GM21723 (cell line): ENCODE results near the gene SMAD6.
"Not testable (repeated sequence)": the region's sequence is repeated elsewhere in the genome, so short reads cannot be mapped to it uniquely, and the experiment has no call there.

Experiments
- ATAC-seq: cut with Tn5 transposase; IDR thresholded peaks from one replicate; pipeline ENCODE4 v1.9.1; 2021; ENCODE audit warnings: mild to moderate bottlenecking, moderate library complexity; ENCODE audit not compliant: unreplicated experiment

The SMAD6 gene

DNA sequence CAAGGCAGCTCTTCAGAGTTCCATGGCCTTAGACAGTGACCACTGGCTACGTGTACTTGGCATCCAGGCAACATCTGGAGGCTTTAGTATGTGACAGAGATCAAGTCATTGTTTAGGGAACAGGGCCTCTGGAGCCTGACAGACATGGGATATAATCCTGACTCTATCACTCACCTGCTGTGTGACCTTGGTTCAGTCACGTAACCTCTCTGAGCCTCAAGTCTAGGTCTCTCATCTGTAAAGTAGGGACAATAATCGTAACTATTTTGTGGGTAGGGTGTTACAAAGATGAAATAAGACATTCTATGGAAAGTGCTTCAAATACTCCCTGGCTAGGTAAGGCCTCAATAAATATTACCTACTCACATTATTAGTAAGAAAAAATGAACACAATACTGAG, 114.2 kb downstream of the SMAD6 start:
- ATAC-seq = no peak

DNA sequence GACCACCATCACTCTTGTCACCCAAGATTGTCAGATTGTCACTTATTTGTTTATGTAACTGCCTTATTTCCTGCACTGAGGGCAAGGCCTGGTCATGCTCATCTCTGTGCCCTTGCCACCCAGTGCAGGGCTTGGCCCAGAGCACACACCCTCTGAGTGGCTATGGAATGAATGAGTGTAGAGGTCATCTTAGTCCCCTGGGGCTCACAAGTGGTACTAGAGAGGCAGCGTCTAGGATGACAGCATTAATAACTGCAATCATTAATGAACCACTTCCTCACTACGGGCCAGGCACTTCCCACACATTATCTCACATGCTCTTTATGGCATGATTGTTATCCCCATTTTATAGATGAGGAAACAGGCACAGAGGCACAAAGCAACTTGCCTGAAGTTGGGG, 117.0 kb downstream of the SMAD6 start:
- ATAC-seq = no peak

DNA sequence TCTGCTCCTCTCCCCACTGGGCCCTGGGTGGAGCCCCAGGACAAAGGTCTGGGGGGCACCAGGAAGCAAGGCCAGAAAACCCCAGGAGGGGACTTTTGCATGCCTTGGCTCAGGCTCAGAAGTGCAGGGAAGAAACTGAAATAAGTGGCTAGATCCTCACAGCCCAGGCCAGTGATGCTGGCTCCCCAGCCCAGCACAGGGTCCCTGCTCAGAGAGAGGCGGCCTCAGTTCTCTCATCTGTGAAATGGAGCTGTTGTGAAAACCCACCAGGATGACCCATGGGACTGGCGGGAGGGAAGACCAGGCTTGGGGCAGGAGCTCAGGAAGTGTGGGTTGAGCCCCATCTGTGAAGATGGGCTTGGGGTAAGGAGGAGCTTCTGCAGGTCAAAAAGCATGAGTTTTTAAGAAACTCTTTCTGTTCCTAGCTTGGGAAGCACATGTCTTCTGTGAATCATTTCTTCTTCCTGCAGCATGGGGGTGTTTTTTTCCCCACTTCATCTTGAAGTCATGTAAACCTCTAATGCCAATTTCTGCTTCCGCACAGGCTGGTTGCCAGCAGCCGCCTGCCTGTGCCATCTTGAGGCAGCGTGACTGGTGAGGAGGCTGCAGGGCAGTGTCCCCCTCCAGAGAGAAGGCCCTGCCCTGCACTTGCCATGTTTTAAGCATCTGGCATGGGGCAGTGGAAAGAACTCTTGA, 118.6 kb downstream of the SMAD6 start:
- ATAC-seq = no peak

DNA sequence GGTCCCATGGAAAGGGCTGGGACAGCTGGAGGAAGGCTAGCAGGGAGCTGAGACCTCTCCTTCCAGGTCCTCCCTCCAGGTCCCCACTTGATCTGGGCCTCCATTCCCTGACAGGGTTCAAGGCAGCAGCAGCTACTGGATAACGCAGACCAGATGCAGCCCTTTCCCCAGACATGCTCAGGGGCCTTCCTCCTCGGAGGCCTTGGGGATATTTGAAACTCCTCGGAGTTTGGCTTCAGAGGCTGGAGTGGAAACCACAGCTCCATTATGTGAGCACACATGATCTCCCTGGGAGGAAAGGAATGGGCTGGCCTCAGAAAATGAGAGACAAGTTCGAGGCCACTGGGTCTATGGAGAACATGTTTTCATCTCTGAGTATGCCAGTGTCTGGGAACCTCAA, 119.3 kb downstream of the SMAD6 start:
- ATAC-seq = no peak

DNA sequence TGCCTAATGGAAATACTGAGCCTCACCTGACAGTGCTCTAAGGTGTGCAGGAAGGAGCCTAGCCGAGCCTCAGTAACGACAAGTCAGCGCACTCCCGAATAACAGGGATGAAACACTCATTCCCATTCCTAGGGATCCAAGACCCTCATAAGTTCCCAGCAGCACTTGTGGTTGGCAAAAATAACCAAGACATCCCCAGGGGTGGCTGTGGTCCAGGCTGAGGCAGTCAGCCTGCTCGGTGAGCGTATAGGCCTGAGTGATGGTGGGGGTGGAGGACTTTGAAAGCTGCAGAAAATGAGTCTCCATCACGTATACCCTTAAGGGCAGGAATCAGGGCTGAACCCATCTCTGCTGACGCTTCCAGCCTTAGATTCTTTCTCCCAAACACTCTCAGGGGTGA, 120.1 kb downstream of the SMAD6 start:
- no peak for ATAC-seq

DNA sequence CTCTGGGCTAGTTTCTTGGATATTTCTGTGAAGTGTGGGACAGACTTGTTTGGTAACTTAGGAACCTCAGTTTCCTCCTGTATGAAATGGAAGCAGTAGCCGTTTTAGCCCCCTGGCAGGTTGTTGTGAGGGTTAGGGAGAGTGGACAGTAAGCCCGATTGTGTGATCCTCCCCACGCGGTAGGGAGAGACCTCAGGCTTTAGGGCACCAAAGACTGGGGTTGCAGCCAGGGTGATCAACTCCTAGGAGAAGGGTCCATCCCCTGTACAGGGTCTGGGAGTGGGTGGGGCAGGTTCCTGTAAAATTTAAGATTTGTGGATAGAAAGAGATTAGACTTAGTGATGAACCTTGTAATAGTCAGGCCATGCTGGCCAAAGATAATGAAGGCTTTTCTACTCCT, 120.5 kb downstream of the SMAD6 start:
- ATAC-seq = no peak

DNA sequence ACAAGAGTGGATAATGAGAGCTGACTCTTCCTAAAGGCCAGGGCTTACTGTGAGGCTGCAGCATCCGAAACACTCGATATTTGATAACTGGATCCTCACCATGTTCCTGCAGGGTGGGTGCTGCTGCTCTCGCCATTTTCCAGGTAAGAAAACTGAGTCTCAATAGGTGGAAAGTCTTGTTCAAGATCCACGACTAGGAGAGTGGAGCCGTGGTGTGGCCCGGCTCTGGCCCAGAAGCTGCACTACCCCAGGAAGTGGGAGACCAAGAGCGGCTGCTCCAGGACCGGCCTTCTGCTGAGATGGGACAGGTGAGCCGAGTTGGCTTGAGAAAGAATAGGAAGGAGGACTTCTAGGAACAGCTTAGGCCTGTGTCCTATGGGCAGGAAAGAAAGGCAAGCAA, 121.6 kb downstream of the SMAD6 start:
- no peak for ATAC-seq

DNA sequence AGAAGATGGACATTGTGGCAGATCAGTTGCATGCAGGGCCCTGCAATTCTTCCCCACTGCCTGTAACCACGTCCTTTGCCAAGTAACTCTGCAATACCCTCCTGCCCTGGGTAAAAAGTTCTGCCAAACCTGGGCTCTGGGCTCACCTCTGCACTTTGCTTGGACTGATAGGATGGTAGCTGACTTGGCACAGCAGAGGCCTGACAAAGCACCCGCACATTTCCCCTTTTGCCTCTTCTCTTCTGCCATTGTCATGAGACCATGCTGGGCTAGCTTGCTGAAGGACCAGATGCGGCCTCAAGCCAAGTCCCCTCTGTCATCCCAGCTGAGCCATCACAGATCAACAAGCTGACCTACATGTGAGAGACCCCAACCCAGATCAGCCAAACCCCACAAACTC, 122.4 kb downstream of the SMAD6 start:
- ATAC-seq = no peak

DNA sequence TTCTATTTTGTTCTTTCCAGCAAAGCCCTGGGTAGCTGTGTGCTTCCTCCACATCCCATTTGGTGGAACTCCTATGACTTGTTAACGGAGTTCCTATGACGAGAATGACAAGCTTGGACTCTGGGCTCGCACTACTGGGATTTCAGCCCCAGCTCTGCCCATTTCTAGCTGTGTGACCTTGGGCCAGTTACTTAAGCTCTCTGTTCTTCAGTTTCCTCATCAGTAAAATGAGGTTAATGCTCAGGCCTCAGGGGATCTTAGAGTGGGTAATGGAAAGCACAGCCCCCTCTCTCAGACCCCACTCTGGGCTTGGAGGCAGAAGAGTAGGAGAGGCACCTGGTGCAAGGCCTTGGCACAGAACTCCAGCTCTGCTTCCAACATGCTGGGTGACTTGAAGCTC, 123.1 kb downstream of the SMAD6 start:
- no peak for ATAC-seq

DNA sequence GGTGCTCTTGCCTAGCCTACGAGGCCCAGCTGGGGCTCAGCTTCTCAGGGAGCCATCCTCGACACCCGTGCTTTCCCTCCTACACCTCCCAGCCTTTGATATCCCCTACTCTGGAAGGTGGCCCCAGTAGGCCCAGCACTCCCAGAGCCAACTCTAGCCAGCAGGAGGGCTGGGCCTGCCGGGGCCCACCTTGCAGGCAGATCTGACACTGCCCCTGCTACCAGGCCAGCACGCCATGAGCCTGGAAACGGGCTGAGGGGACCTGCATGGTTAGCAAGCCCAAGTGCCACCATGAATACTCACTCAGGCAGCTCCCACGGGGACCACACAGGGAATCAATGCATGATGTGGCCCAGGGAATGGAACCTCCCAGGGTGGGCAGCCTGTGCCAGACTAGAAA, 123.7 kb downstream of the SMAD6 start:
- no peak for ATAC-seq

DNA sequence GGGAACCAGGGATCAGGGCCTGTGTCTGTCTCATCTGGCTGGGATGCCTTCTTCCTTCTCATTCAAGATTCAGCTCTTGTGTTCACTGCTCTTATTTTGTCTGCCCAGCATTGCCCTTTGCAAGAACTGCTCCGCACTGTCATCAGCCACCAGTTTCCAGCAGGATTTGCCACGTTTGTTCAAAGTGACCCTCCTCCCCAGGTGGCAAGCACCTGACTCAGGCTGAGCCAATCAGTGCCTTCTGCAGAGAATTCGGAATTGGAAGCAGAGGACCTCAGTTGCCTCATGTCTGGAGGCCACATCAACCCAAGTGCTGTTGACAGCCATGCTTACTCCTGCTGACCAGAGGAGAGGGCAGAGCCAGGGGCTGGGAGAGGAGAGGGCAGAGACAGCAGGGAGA, 124.5 kb downstream of the SMAD6 start:
- ATAC-seq = no peak

DNA sequence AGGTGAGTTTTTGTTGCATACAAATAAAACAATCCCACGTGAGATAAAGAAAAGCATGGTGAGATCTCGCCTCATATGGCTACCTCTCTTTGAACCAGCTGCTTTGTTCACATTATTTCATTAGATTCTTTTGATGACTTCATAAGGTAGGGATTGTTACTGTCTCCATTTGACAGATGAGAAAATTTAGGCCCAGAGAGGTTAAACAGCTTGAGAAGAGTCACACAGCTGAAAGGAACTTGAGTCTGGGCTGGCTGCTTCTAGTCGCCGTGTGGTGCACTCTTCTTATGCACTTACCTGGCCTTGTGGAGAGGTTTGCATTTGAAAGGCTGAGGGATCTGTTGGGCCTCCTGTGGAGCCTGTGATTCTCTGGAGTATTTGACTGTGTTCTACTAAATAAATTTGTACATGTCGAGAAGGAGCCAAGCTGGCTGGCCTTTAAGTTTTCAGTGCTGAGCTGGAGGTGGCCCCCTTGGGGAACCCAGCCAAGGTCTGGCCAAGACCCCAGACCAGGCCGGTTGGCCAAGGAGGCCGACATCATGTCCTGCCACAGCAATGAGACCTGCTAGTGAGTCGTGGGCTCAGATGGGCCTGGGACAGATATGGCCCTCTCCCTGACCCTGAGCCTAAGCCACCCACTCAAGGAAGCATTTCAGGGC, 125.1 kb downstream of the SMAD6 start:
- ATAC-seq = no peak

DNA sequence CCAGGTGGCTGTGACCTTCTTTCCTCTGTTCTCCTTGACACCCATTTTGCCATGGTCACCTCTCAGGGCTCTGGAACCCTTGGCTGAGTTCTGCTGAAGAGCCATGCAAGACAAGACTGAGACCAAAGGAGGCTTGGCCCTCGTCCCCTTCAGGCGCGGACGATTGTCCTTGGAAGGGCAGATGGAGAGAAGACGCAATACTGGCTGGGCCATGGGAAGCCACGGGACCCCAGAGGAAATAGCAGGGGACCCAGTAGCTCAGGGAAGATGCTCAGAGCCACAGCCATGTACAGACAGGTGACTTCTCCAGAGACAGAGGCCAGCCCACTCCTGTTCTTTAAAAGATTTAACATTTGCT, 125.6 kb downstream of the SMAD6 start:
- ATAC-seq = no peak

DNA sequence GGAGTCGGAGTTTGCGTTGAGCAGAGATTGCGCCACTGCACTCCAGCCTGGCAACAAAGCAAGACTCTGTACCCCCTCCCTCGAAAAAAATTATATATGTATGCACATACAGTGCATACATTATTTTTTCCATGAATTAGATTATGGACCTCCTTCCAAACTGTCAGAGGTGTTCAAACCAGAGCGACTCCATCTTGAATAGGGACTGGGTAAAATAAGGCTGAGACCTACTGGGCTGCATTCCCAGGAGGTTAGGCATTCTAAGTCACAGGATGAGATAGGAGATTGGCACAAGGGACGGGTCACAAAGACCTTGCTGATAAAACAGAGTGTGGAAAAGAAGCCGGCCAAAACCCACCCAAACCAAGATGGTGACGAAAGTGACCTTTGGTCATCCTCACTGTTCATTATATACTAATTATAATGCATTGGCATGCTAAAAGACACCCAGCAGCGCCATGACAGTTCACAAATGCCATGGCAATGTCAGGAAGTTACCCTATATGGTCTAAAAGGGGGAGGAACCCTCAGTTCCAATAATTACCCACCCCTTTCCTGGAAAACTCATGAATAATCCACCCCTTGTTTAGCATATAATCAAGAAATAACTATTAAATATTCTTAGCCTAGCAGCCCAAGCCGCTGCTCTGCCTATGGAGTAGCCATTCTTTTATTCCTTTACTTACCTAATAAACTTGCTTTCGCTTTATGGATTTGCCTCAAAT, 126.9 kb downstream of the SMAD6 start:
- ATAC-seq = not testable (repeated sequence)

DNA sequence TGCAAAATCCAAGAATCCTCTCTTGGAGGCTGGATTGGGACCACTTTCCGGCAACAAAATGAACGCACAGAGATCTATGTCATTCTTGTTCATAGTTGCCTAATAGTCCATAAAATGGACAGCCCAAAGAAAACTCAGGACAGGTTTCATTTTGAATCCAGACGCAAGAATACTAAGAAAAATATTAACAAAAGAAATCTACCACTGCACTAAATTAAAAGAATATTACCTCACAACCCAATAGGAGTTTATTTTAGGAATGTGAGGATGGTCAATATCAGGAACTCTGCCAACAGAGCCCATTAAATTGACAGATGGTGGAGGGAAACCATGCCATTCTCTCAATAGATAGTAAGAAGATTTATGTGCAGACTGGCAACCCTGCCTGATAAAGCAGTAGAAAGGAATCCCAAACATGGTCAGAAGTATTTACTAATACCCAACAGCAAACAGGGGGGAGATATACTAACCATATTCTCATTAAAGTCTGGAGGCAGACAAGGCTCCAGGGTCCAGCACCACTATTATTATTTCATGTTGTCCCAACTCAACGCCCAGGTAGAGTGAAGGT, 127.6 kb downstream of the SMAD6 start:
- no peak for ATAC-seq

DNA sequence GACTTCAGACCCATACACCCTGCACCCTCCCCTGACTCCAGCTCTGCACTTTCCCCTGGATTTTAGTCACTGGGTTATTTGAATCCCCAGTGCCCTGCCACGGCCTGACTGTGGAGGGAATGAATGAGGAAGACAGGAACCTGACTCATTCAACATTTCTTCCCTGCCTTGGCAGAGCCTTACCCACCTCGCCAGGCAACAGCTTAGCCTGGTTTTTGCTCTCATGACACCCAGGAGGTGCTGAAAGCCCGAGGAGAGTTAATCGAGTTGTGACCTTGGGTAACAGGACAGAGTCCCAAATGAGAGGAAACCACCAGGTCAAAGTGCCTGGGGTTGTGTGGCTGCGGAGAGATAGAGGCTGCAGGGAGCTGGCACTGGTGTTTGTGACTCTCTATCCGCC, 128.3 kb downstream of the SMAD6 start:
- ATAC-seq = no peak

DNA sequence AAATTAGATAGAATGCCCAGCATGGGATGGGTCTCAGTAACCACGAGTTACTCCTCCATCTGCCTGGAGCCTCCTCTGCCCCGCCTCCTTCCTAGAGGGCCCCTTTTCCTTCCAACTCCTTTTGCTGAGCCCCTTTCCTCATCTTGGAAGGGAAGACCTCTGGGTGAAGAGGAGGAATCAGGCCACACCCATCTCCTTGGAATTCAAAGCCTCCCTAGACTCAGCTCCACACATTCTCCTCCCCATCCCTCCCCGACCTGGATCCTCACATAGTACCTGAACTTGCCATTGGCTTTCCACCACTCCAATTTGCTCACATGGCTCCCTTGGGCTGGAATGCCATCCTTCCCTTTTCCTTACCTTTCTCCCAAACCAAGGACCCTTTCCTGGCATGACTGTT, 128.8 kb downstream of the SMAD6 start:
- ATAC-seq = no peak

DNA sequence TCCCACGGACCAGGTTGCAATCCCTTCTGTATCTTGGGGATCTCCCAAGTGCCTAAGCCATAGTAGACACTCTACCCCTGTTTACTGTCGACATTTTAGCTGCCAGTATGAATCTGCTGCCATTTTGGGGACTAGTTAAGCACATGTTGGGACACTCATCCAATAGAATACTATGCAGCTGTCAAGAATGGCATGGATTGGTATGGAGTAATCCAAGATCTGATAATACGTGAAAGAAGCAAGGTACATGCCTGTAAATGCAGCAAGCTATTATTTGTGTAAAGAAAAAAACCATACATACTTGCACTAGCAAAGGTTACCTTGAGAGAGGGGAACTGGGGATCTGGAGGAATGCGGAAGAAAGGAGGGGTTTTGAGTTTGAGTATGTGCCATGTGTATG, 129.3 kb downstream of the SMAD6 start:
- no peak for ATAC-seq

DNA sequence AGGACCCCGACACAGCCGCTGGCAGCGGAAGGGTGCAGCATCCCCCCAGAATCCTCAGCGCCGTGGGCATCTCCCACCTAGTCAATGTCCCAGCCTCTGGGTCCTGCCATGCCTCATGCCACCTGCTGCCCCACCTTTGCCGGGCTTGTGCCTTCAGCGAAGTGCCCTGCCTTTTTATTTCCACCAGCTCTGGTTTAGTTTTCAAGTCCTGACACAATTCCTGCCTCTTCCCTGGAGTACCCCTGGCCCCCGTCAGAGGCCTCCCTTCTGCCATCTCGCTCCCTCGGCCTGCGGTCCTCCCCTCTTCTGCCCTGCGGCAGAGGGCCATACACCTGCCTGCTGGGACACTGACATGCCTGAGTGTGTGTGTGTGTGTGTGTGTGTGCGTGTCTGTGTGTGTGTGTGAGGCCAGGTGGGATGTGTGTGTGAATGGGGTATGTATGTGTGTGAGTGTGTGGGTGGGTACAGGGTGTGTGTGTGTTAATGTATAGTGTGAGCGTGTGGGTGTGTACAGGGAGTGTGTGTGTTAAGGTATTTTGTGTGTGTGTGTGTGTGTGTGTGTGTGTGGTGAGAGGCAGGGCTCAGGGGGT, 129.9 kb downstream of the SMAD6 start:
- no peak for ATAC-seq
